ENCODE data around the gene RBM38. TPM values are rescaled to one million over a fixed set of nuclear protein-coding genes. Genes with fewer than 3 reads are reported as not detected.

The RBM38 gene
- total and polyA plus RNA-seq, 8 donors = 16.8 to 29.5 (median 19.9) TPM

DNA sequence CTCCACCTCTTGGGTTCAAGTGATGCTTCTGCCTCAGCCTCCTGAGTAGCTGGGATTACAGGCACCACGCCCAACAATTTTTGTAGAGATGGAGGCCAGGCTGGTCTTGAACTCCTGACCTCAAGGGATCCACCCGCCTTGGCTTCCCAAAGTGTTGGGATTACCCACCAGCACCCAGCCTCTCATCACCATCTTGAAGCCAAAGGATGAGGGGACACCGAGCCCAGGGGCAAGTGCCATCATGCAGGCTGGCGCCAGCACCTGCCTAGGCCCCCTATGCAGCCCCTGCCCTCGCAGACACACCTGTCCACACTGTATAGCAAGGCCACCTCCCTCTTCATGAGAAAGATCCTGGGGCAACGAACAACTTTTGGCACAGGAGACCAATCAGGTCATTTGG lies 5.3 kb upstream of the RBM38 start:
- peak in 1 of 4 donors; percentile 60 for DNase-seq
- ATAC-seq = no peak
- Histone ChIP-seq H3K4me1 (peaks cover 0 to 36% of the 10 kb centered on the region in 2 donors), H3K4me3 (no peak overlapping the region), H3K9me3 (no peaks in the 10 kb centered on the region), H3K36me3 (no peaks in the 10 kb centered on the region), H3K27ac (peak overlapping the region in 1 of 2 donors; percentile 57), H3K27me3 (no peaks in the 10 kb centered on the region)
- intact Hi-C loops (cut with DNase I) = loop anchor here in 1 of 2 donors (10.0 kb wide), 1 partner anchor 199 kb away; no protein-coding TSS in a partner anchor
- TF ChIP-seq, protein P1, sequence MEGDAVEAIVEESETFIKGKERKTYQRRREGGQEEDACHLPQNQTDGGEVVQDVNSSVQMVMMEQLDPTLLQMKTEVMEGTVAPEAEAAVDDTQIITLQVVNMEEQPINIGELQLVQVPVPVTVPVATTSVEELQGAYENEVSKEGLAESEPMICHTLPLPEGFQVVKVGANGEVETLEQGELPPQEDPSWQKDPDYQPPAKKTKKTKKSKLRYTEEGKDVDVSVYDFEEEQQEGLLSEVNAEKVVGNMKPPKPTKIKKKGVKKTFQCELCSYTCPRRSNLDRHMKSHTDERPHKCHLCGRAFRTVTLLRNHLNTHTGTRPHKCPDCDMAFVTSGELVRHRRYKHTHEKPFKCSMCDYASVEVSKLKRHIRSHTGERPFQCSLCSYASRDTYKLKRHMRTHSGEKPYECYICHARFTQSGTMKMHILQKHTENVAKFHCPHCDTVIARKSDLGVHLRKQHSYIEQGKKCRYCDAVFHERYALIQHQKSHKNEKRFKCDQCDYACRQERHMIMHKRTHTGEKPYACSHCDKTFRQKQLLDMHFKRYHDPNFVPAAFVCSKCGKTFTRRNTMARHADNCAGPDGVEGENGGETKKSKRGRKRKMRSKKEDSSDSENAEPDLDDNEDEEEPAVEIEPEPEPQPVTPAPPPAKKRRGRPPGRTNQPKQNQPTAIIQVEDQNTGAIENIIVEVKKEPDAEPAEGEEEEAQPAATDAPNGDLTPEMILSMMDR (IDR thresholded peaks at IDR 0.05) = no peak

DNA sequence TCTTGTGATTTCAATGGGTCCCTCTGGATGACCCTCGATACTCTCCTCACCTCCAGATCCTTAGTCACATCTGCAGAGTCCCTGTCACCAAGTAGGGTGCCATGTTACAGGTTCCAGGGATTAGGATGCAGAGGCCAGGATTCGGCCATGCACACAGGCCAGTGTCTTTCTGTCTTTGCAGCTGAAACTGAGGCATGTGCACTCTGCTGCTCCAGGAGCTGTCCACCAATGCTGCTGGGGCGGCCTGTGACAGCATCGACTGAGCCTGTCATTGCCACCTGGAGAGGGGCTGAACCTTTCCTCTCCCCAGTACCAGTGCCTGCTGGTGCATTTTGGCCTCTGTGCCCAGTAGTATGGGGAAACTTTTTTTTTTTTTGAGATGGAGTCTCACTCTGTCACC lies 4.4 kb upstream of the RBM38 start:
- H3K36me3 ChIP-seq = no peaks in the 10 kb centered on the region

GRCh38 chr20:57387463-57387862 lies 3.7 kb upstream of the RBM38 start:
- TF ChIP-seq, protein P1 (IDR thresholded peaks at IDR 0.05) = no peak
- intact Hi-C loops (cut with DNase I) = loop anchor here in 1 of 2 donors (10.0 kb wide), 1 partner anchor 197 kb away; no protein-coding TSS in a partner anchor
- no peaks in the 10 kb centered on the region for H3K9me3 ChIP-seq
- H3K4me3 ChIP-seq = no peak overlapping the region
- no peaks in the 10 kb centered on the region for H3K27me3 ChIP-seq
- peaks cover 0 to 39% of the 10 kb centered on the region in 2 donors for H3K4me1 ChIP-seq
- ATAC-seq (no peak), DNase-seq (peak in 2 of 4 donors; percentile 24 to 54)
- H3K36me3 ChIP-seq = no peaks in the 10 kb centered on the region
- H3K27ac ChIP-seq = no peak overlapping the region

More for the DNA sequence above, 4.4 kb upstream of the RBM38 start:
- intact Hi-C loops (cut with DNase I) = loop anchor here in 1 of 2 donors (10.0 kb wide), 1 partner anchor 198 kb away; no protein-coding TSS in a partner anchor
- Histone ChIP-seq H3K27me3 (no peaks in the 10 kb centered on the region), H3K4me3 (no peak overlapping the region), H3K27ac (no peak overlapping the region), H3K4me1 (peaks cover 0 to 37% of the 10 kb centered on the region in 2 donors), H3K9me3 (no peaks in the 10 kb centered on the region)
- ATAC-seq (no peak), DNase-seq (peak in 1 of 4 donors; percentile 28)
- TF ChIP-seq, protein P1 (IDR thresholded peaks at IDR 0.05) = no peak

DNA sequence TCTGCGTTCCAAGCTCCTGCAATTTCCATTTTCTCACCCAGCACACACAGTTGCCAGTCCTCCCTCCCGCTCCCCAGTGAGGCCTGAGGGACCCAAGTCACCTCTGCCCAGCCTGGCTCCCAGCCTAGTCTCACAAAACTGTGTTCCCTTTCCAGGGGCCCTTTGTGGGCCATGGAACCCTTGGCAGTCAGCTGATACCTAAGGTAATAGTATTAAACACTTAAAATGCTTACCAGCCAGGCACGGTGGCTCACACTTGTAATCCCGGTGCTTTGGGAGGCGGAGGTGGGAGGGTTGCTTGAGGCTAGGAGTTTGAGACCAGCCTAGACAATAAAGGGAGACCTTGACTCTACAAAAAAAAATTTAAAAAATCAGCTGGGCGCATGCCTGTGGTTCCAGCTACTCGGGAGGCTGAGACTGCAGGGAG lies 3.2 kb upstream of the RBM38 start:
- ATAC-seq = no peak
- intact Hi-C loops (cut with DNase I) = loop anchor here in 1 of 2 donors (10.0 kb wide), 1 partner anchor 197 kb away; no protein-coding TSS in a partner anchor
- H3K27ac ChIP-seq = no peak overlapping the region

More for the DNA sequence above, 3.2 kb upstream of the RBM38 start:
- H3K9me3 ChIP-seq = no peaks in the 10 kb centered on the region
- H3K27me3 ChIP-seq = no peaks in the 10 kb centered on the region
- peaks cover 1 to 44% of the 10 kb centered on the region in 2 donors for H3K4me1 ChIP-seq
- DNase-seq = peak in 2 of 4 donors; percentile 29 to 31
- H3K36me3 ChIP-seq = no peaks in the 10 kb centered on the region
- H3K4me3 ChIP-seq = no peak overlapping the region
- TF ChIP-seq, protein P1 (IDR thresholded peaks at IDR 0.05) = no peak

Measured in left lung (tissue), 10 donors.